GM12873 (cell line): ENCODE data around the gene PSMA5.

ENCODE experiments used
- CTCF ChIP-seq: IDR thresholded peaks from 2 replicates; pipeline ENCODE4 v1.5.1; 2012; ENCODE audit warnings: low read depth, mild to moderate bottlenecking, moderate library complexity, low read length, control low read depth; ENCODE audit not compliant: insufficient read depth; ENCODE audit errors: missing control alignments

The PSMA5 gene

GRCh38 chr1:109443476-109443875, 17.2 kb upstream of the PSMA5 start:
- TF ChIP-seq CTCF: no peak

GRCh38 chr1:109441069-109441468, 14.8 kb upstream of the PSMA5 start:
- TF ChIP-seq CTCF: no peak

GRCh38 chr1:109438798-109439297, 12.6 kb upstream of the PSMA5 start:
- TF ChIP-seq CTCF: no peak

- no peak for TF ChIP-seq CTCF
Observed at GRCh38 chr1:109434484-109434883, 8.2 kb upstream of the PSMA5 start.

GRCh38 chr1:109433322-109433721, 7.1 kb upstream of the PSMA5 start:
- no peak for TF ChIP-seq CTCF

- no peak for TF ChIP-seq CTCF
Observed at GRCh38 chr1:109432336-109432735, 6.1 kb upstream of the PSMA5 start.

- TF ChIP-seq CTCF: no peak
Observed at GRCh38 chr1:109427171-109427467, 871 bp upstream of the PSMA5 start.
